HepG2 (cell line): ENCODE measurements around the gene RNF5. TPM values are rescaled to one million over a fixed set of nuclear protein-coding genes. Genes with fewer than 3 reads are reported as not detected.

ENCODE experiments used
- AGO1 ChIP-seq: fragments of 200-400 bp; formaldehyde crosslinking; IDR thresholded peaks from 2 replicates; pipeline ENCODE4 v1.6.1; 2017; ENCODE audit warnings: mild to moderate bottlenecking, low read depth, low read length, moderate library complexity; ENCODE audit not compliant: poor library complexity, severe bottlenecking
- ATF7-NPFF ChIP-seq: sonication (generic); formaldehyde crosslinking; IDR thresholded peaks from 2 replicates; pipeline ENCODE4 v1.8.1; 2023; ENCODE audit warnings: mild to moderate bottlenecking, low read depth, missing genetic modification reagents, moderate library complexity
- CBX5 ChIP-seq: sonication (generic); formaldehyde crosslinking; IDR thresholded peaks from 2 replicates; pipeline ENCODE4 v1.4.0; 2020; ENCODE audit warnings: missing genetic modification reagents, borderline replicate concordance
- CCDC6 ChIP-seq: sonication (generic); formaldehyde crosslinking; IDR thresholded peaks from 2 replicates; pipeline ENCODE4 v1.8.1; 2022; ENCODE audit warnings: mild to moderate bottlenecking, missing genetic modification reagents, moderate library complexity
- CREM ChIP-seq, 2 experiments: sonication (generic) in 1 of 2; formaldehyde crosslinking in 1 of 2; IDR thresholded peaks; 2 replicates each; pipeline versions ENCODE4 v1.4.0 to v1.6.1; 2016 to 2020; ENCODE audit warnings: antibody characterized with exemption in 1 of 2, mild to moderate bottlenecking in 1 of 2, missing genetic modification reagents in 1 of 2
- RAD21 ChIP-seq: fragments of 450-650 bp; formaldehyde crosslinking; IDR thresholded peaks from 2 replicates; pipeline ENCODE4 v1.5.0; 2020; ENCODE audit warnings: mild to moderate bottlenecking
- SMC3 ChIP-seq: IDR thresholded peaks from 2 replicates; pipeline ENCODE4 v1.6.1; 2011; ENCODE audit warnings: low read length, improper control_type of control experiment
- TGIF2 ChIP-seq: IDR thresholded peaks from 2 replicates; pipeline ENCODE4 v1.6.1; 2016; ENCODE audit warnings: control low read depth, missing compliant biosample characterization
- ZNF251 ChIP-seq: sonication (generic); formaldehyde crosslinking; IDR thresholded peaks from 2 replicates; pipeline ENCODE4 v1.9.0; 2021; ENCODE audit warnings: mild to moderate bottlenecking, missing genetic modification reagents
- polyA plus RNA-seq, 8 experiments: library from polyadenylated mRNA; depleted of rRNA in 3 of 8; stranded (reverse) in 7 of 8; unstranded in 1 of 8; fragments of >200 nt; fragmentation: Illumina TruSeq in 4 of 8; extraction: Trizol in 4 of 8; gene quantifications; 2 replicates each; pipeline versions ENCODE4 v1.2.1 to v1.2.3, GENCODE V29; 2011 to 2016; ENCODE audit warnings: low read depth in 4 of 8, missing spikeins in 1 of 8, mixed read lengths in 1 of 8; ENCODE audit not compliant: insufficient read depth in 1 of 8
- total RNA-seq, 5 experiments: library from RNA; depleted of rRNA; stranded (reverse); fragments of >200 nt; fragmentation: Illumina TruSeq; extraction: Trizol; gene quantifications; 2 replicates each; pipeline ENCODE4 v1.2.3, GENCODE V29; 2016; ENCODE audit warnings: low read depth in 1 of 5
- TF ChIP-seq, protein P1 (sequence below): sonication (generic); formaldehyde crosslinking; IDR thresholded peaks from 2 replicates; pipeline ENCODE4 v1.4.0; 2020; ENCODE audit warnings: missing genetic modification reagents
- TF ChIP-seq, protein P2 (sequence below): sonication (generic); formaldehyde crosslinking; IDR thresholded peaks from 2 replicates; pipeline ENCODE4 v1.4.0; 2020; ENCODE audit warnings: low read depth, missing genetic modification reagents
- TF ChIP-seq, protein P3 (sequence below): sonication (generic); formaldehyde crosslinking; IDR thresholded peaks from 2 replicates; pipeline ENCODE4 v1.4.0; 2020; ENCODE audit warnings: missing genetic modification reagents
- TF ChIP-seq, protein P4 (sequence below): sonication (generic); formaldehyde crosslinking; IDR thresholded peaks from 2 replicates; pipeline ENCODE4 v1.8.0; 2022; ENCODE audit warnings: missing genetic modification reagents, mild to moderate bottlenecking, borderline replicate concordance
- TF ChIP-seq, protein P5 (sequence below): sonication (generic); formaldehyde crosslinking; IDR thresholded peaks from 2 replicates; pipeline ENCODE4 v1.4.0; 2020; ENCODE audit warnings: missing genetic modification reagents
- TF ChIP-seq, protein P6 (sequence below): sonication (generic); formaldehyde crosslinking; IDR thresholded peaks from 2 replicates; pipeline ENCODE4 v1.4.0; 2020; ENCODE audit warnings: missing genetic modification reagents; ENCODE audit errors: not compliant biosample characterization

The RNF5 gene
- total and polyA plus RNA-seq, 2 of the 13 experiments (the other 11 are each of a cell fraction or from before 2014, with no cell fraction given) = 98.0 to 131 TPM

DNA sequence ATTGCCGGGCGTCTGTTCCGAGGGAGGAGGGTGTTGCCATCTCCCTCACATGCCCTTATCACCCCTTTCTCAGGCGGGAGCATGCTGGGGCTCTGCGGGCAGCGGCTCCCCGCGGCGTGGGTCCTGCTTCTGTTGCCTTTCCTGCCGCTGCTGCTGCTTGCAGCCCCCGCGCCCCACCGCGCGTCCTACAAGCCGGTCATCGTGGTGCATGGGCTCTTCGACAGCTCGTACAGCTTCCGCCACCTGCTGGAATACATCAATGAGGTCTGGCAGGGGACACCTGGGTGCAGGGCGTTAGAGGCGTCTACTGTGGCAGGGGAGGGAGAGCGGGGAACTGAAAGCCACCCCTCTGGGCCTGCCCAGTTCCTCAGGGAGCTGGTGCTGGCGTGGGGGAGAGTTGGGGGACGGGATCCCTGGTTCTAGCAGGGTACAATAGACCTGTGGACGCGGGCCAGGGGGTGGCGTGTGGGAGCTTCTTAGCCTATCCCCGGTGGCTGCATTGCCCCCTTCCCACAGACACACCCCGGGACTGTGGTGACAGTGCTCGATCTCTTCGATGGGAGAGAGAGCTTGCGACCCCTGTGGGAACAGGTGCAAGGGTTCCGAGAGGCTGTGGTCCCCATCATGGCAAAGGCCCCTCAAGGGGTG lies 23.6 kb upstream of the RNF5 start (continued):
- TF ChIP-seq, protein P1, sequence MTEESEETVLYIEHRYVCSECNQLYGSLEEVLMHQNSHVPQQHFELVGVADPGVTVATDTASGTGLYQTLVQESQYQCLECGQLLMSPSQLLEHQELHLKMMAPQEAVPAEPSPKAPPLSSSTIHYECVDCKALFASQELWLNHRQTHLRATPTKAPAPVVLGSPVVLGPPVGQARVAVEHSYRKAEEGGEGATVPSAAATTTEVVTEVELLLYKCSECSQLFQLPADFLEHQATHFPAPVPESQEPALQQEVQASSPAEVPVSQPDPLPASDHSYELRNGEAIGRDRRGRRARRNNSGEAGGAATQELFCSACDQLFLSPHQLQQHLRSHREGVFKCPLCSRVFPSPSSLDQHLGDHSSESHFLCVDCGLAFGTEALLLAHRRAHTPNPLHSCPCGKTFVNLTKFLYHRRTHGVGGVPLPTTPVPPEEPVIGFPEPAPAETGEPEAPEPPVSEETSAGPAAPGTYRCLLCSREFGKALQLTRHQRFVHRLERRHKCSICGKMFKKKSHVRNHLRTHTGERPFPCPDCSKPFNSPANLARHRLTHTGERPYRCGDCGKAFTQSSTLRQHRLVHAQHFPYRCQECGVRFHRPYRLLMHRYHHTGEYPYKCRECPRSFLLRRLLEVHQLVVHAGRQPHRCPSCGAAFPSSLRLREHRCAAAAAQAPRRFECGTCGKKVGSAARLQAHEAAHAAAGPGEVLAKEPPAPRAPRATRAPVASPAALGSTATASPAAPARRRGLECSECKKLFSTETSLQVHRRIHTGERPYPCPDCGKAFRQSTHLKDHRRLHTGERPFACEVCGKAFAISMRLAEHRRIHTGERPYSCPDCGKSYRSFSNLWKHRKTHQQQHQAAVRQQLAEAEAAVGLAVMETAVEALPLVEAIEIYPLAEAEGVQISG = no peak
- TF ChIP-seq SMC3 (peak; percentile 84), ATF7-NPFF (no peak), ZNF251 (no peak), RAD21 (CRISPR knock-in tag) (peak; percentile 97), CBX5 (CRISPR knock-in tag) (0 out of 2 replicates have a peak, but pooled peaks have one; percentile 64), CCDC6 (peak; percentile 85; the same call in 1 of the 2 replicates), AGO1 (peak; percentile 40), TGIF2 (peak; percentile 85; the same call in 1 of the 2 replicates), CREM (IDR thresholded peaks at IDR 0.05) (no peak), CREM (CRISPR knock-in tag; IDR thresholded peaks at IDR 0.05) (no peak)
- TF ChIP-seq, protein P2, sequence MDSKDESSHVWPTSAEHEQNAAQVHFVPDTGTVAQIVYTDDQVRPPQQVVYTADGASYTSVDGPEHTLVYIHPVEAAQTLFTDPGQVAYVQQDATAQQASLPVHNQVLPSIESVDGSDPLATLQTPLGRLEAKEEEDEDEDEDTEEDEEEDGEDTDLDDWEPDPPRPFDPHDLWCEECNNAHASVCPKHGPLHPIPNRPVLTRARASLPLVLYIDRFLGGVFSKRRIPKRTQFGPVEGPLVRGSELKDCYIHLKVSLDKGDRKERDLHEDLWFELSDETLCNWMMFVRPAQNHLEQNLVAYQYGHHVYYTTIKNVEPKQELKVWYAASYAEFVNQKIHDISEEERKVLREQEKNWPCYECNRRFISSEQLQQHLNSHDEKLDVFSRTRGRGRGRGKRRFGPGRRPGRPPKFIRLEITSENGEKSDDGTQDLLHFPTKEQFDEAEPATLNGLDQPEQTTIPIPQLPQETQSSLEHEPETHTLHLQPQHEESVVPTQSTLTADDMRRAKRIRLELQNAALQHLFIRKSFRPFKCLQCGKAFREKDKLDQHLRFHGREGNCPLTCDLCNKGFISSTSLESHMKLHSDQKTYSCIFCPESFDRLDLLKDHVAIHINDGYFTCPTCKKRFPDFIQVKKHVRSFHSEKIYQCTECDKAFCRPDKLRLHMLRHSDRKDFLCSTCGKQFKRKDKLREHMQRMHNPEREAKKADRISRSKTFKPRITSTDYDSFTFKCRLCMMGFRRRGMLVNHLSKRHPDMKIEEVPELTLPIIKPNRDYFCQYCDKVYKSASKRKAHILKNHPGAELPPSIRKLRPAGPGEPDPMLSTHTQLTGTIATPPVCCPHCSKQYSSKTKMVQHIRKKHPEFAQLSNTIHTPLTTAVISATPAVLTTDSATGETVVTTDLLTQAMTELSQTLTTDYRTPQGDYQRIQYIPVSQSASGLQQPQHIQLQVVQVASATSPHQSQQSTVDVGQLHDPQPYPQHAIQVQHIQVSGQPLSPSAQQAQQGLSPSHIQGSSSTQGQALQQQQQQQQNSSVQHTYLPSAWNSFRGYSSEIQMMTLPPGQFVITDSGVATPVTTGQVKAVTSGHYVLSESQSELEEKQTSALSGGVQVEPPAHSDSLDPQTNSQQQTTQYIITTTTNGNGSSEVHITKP = 0 out of 2 replicates have a peak, but pooled peaks have one; percentile 60
- TF ChIP-seq, protein P3, sequence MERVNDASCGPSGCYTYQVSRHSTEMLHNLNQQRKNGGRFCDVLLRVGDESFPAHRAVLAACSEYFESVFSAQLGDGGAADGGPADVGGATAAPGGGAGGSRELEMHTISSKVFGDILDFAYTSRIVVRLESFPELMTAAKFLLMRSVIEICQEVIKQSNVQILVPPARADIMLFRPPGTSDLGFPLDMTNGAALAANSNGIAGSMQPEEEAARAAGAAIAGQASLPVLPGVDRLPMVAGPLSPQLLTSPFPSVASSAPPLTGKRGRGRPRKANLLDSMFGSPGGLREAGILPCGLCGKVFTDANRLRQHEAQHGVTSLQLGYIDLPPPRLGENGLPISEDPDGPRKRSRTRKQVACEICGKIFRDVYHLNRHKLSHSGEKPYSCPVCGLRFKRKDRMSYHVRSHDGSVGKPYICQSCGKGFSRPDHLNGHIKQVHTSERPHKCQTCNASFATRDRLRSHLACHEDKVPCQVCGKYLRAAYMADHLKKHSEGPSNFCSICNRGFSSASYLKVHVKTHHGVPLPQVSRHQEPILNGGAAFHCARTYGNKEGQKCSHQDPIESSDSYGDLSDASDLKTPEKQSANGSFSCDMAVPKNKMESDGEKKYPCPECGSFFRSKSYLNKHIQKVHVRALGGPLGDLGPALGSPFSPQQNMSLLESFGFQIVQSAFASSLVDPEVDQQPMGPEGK (CRISPR knock-in tag) = peak; percentile 91
- TF ChIP-seq, protein P4, sequence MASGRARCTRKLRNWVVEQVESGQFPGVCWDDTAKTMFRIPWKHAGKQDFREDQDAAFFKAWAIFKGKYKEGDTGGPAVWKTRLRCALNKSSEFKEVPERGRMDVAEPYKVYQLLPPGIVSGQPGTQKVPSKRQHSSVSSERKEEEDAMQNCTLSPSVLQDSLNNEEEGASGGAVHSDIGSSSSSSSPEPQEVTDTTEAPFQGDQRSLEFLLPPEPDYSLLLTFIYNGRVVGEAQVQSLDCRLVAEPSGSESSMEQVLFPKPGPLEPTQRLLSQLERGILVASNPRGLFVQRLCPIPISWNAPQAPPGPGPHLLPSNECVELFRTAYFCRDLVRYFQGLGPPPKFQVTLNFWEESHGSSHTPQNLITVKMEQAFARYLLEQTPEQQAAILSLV (CRISPR knock-in tag) = peak; percentile 57; the same call in 1 of the 2 replicates
- TF ChIP-seq, protein P5, sequence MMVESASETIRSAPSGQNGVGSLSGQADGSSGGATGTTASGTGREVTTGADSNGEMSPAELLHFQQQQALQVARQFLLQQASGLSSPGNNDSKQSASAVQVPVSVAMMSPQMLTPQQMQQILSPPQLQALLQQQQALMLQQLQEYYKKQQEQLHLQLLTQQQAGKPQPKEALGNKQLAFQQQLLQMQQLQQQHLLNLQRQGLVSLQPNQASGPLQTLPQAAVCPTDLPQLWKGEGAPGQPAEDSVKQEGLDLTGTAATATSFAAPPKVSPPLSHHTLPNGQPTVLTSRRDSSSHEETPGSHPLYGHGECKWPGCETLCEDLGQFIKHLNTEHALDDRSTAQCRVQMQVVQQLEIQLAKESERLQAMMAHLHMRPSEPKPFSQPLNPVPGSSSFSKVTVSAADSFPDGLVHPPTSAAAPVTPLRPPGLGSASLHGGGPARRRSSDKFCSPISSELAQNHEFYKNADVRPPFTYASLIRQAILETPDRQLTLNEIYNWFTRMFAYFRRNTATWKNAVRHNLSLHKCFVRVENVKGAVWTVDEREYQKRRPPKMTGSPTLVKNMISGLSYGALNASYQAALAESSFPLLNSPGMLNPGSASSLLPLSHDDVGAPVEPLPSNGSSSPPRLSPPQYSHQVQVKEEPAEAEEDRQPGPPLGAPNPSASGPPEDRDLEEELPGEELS (CRISPR knock-in tag) = no peak
- TF ChIP-seq, protein P6, sequence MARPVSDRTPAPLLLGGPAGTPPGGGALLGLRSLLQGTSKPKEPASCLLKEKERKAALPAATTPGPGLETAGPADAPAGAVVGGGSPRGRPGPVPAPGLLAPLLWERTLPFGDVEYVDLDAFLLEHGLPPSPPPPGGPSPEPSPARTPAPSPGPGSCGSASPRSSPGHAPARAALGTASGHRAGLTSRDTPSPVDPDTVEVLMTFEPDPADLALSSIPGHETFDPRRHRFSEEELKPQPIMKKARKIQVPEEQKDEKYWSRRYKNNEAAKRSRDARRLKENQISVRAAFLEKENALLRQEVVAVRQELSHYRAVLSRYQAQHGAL (CRISPR knock-in tag) = no peak
